HG02970 (cell line): ENCODE results near the gene CNTNAP3.
"Not testable (repeated sequence)": the region's sequence is repeated elsewhere in the genome, so short reads cannot be mapped to it uniquely, and the experiment has no call there.

ENCODE experiments used
- ATAC-seq: cut with Tn5 transposase; IDR thresholded peaks from one replicate; pipeline ENCODE4 v1.9.1; 2021; ENCODE audit warnings: mild to moderate bottlenecking, moderate library complexity, moderate number of reproducible peaks; ENCODE audit not compliant: unreplicated experiment, low FRiP score

Gene CNTNAP3

GRCh38 chr9:39078621-39079256 is 209.2 kb downstream of the CNTNAP3 start:
- not testable (repeated sequence) for ATAC-seq

- not testable (repeated sequence) for ATAC-seq
Observed at GRCh38 chr9:39073537-39073936, 214.4 kb downstream of the CNTNAP3 start.

- not testable (repeated sequence) for ATAC-seq
Observed at GRCh38 chr9:39067683-39068082, 220.3 kb downstream of the CNTNAP3 start.

GRCh38 chr9:39062966-39063365 is 225.0 kb downstream of the CNTNAP3 start:
- not testable (repeated sequence) for ATAC-seq

GRCh38 chr9:39054453-39054852 is 233.5 kb downstream of the CNTNAP3 start:
- not testable (repeated sequence) for ATAC-seq

- ATAC-seq, result not testable (repeated sequence)
Observed at GRCh38 chr9:39046833-39047232, 241.1 kb downstream of the CNTNAP3 start.

GRCh38 chr9:39042352-39042803 is 245.6 kb downstream of the CNTNAP3 start:
- not testable (repeated sequence) for ATAC-seq

GRCh38 chr9:39041774-39042173 is 246.2 kb downstream of the CNTNAP3 start:
- ATAC-seq, result not testable (repeated sequence)

GRCh38 chr9:39039148-39039547 is 248.8 kb downstream of the CNTNAP3 start:
- not testable (repeated sequence) for ATAC-seq

- not testable (repeated sequence) for ATAC-seq
Observed at GRCh38 chr9:39038221-39038620, 249.7 kb downstream of the CNTNAP3 start.

- not testable (repeated sequence) for ATAC-seq
Observed at GRCh38 chr9:39033849-39034248, 254.1 kb downstream of the CNTNAP3 start.

GRCh38 chr9:39030204-39031019 is 257.6 kb downstream of the CNTNAP3 start:
- ATAC-seq, result not testable (repeated sequence)

- ATAC-seq, result not testable (repeated sequence)
Observed at GRCh38 chr9:39028855-39029254, 259.1 kb downstream of the CNTNAP3 start.

GRCh38 chr9:39028168-39028567 is 259.8 kb downstream of the CNTNAP3 start:
- ATAC-seq, result not testable (repeated sequence)

- not testable (repeated sequence) for ATAC-seq
Observed at GRCh38 chr9:39025911-39026588, 261.9 kb downstream of the CNTNAP3 start.
